ENCODE data around the gene KDM4B.

KDM4B gene

DNA sequence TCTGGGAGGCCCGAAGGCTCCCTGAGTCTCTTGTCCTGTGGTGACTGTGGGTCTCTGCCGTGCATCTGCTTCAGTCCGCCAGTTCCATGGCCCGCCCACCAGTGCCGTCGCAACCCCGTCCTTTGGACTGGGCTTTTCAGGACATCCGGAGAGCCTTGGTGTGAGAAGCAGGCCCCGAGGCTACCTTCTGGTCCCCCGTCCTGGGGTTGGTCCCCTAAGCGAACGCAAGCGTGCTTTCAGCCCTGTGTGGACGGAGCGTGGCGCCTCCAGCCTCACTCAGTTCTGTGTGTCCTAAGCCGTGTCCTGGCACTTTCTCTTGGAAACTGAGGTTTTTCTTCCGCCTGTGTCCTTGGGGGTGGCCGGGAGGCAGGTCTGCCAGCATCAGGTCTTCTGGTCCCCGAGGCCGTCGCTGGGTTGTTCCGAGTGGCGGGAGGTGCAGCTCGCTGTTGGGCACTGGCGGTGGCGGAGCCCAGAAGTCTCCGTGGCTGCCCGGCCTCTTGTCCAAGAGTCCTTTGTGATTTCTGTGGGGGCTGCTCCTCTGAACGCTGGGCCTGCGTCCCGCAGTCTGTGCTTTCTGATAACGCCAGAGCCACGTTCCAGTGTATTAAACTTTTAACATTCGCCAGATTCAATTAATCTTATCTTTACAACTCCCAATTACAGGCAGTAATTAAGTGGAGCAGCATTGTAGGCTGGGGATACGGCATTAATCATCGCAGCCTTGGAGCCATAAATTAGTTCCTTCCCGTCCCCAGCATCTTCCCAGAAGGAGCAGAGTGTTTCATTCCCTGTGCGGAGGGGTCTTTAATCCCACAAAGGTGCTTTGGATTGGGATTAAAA is 99.5 kb downstream of the KDM4B start:
- no peak for DNase-seq (ENCODE audit: low read depth, low spot score)

DNA sequence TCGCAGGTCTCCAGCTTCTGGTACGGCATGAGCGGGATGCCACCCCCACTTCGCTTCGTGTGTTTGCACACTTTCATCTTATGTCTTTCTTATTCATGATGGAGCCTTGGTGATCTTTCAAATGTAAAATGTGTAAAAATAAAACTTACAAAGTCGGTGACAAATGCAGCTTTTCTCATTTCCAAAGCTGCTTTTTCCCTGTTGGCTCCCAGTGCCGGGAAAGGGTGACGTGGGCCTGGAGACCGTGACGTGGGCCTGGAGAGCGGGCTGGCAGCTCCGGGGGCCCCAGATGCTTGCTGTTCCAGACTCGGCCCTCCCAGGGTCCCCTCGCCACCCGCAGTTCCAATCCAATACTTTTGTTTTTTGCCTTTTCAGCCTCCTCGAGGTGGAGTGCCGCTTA is 101.4 kb downstream of the KDM4B start:
- no peak for DNase-seq (ENCODE audit: low read depth, low spot score)

DNA sequence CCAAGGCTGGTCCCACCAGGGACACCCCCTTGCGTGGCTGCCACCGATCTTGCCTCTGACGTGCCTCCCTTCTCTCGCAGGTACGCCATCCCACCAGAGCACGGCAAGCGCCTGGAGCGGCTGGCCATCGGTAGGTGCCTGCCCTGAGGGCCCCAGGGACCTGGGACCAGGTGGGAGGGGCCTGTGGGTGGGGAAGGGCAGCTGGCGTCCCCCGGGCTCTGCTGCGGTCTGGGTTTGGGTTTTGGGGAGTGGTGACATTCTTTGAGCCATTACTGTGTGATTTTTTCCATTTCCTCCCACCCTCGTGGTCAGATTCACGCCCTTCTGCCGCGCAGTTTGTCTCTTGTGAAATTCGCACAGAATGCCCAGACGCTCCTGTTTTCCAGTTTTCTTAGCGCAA is 102.0 kb downstream of the KDM4B start:
- no peak for DNase-seq (ENCODE audit: low read depth, low spot score)

DNA sequence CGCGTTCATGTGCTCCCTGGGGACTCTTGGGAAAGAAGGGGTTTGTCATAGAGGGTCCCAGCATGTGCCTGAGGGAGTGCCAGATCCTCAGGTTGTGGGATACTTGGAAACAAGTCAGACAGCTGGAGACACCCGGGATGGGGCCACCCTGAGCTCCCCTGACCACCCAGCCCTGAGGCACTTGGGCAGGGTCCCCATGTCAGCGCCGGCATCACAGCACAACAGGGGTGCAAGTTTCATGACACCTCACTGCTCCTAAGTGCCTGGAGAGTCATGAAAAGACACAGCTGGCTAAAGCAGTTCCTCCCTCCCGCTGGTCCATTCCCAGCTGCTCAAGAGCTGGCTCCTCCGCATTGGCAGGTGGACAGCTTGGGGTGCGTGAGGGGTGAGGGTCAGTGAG is 102.7 kb downstream of the KDM4B start:
- DNase-seq (ENCODE audit: low read depth, low spot score) = no peak

DNA sequence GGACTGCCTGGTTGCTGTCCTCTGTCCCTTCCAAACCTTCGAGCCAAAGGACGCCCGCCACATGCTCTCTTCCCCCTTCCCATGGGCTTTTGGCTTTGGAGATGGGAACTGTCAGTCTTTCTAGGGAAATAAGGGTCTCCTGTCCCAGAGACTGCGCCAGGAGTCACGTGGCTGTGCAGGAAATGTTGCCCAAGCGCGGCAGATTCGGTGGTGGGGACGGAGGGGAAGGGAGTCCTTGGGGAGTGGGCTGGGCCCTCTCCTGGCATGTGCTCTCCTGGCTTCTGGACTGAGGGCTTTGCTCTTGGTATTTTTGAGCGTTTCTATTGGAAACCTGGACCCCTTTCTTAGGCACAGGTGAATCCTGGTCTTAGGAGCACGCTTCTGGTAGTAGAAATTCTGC is 103.2 kb downstream of the KDM4B start:
- DNase-seq (ENCODE audit: low read depth, low spot score) = no peak

DNA sequence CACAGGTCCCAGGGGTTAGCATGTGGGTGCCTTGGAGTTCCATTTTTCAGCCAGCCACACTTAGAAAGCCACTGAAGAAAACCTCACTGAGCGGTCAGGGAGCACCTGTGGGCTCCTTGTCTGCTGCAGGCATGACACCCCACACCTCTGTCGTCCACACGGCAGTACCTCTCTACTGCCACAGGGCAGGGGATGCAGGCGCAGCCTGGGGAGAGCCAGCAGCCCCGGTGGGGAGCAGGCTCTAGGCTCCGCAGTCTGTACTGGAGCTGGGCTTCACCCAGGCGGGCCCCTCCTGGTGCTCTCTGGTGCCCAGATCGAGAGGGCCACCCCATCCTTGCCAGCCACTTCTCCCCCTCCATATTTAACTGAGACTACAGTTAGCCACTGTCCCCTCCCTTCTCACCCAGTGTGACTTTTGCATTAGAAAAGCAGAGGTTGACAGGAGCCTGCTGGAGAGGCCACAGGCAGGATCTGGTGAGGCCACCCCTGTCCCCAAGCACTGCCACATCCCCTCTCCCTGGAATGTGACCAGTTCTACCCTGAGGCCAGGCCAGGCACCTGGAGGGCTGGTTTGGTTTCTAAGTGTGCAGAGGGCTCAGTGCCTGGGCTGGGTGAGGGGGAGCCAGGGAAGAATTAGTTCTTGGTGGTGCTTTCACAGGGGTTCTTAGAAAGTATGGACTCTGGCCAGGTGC is 104.4 kb downstream of the KDM4B start:
- DNase-seq (ENCODE audit: low read depth, low spot score) = no peak

DNA sequence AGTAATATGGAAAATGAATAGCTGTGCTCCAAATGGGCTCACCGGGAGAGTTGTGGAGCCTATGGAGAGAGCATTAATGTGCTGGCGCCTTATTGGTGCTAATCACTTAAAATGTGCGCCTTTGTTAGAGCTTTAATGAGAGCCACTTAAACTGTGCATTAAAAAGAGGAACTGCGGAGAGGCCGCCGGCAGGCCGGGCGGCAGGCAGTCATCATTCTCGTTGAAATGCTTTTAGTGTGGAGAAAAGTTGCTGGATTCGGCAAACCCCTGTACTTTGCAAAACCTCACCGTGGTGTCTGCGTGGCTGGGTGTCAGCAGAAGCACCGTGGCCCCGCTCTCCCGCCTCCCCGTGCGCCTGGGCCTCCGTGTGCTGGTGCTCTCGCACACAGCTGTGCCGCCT is 105.5 kb downstream of the KDM4B start:
- DNase-seq (ENCODE audit: low read depth, low spot score) = no peak

DNA sequence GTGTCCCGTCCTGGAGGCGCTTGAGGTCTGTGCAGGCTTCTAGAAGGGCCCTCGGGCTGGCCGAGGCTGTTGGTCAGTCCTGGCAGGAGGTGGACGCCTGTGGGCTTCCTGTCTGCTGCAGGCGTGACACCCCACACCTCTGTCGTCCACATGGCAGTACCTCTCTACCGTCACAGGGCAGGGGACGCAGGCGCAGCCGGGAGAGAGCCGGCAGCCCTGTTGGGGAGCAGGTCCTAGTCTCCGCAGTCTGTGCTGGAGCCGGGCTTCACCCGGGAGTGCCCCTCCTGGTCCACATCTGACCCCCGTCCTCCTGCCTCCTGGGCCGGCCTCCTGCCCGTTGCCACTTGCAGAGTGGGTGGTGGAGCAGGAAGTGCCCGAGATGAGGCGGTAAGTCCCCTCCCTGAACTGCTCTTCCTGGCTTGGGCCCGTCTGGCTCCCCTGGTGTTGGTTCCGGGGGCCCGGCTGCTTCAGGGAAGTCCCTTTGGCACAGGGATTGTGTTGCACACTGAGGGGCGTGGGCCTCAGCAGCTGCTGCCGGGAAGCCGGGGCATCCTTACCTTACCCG is 106.0 kb downstream of the KDM4B start:
- DNase-seq (ENCODE audit: low read depth, low spot score) = no peak

DNA sequence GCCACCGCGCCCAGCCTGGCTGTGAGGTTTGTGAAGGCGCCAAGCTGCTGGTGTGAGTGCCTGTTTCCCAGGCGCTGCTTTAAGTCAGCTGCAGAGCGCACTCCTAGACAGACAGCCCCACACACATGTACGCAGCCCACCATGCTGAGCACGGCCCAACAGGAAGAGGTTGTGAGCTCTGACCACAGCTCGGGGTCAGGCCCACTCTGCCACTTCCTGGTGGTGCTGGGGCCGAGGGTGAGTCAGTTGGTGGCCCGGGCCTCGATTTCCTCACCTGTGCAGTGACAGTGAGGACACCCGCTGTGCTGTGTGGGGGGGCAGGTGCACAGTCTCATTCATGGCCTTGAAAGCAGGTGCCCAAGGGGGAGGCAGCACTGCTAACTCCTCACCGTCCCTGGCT is 106.7 kb downstream of the KDM4B start:
- no peak for DNase-seq (ENCODE audit: low read depth, low spot score)

DNA sequence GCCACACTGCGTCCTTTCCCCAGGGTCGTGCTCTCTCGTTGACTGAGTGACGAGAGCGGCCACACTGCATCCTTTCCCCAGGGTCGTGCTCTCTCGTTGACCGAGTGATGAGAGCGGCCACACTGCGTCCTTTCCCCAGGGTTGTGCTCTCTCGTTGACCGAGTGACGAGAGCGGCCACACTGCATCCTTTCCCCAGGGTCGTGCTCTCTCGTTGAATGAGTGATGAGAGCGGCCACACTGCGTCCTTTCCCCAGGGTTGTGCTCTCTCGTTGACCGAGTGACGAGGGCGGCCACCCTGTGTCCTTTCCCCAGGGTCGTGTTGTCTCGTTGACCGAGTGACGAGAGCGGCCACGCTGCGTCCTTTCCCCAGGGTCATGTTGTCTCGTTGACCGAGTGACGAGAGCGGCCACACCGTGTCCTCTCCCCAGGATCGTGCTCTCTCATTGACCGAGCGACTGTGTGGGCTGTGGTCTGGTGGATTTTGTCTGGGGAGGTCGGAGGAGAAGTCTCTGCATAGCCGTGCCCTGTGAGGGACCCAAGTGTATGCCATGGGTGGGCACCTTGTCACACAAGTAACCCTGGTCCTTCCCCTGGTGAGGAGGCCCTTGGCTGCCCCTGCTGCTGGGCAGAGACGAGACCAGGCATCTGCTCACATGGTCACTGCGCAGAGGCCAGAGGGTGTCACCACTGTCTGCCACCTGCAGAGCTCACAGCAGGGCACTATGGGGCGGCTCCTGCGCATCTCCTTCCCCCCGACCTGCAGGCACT is 107.7 kb downstream of the KDM4B start:
- DNase-seq (ENCODE audit: low read depth, low spot score) = no peak

DNA sequence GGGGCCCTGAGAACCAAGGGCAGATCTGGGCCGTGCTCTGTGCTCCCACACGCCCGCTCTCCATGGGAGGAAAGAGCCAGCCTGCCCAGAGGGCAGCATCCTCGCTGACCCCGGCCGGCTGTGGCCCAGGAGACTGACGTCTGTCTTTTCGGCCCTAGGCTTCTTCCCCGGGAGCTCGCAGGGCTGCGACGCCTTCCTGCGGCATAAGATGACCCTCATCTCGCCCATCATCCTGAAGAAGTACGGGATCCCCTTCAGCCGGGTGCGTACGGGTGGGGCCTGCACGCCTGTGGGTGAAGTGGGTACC is 108.2 kb downstream of the KDM4B start:
- DNase-seq (ENCODE audit: low read depth, low spot score) = no peak

DNA sequence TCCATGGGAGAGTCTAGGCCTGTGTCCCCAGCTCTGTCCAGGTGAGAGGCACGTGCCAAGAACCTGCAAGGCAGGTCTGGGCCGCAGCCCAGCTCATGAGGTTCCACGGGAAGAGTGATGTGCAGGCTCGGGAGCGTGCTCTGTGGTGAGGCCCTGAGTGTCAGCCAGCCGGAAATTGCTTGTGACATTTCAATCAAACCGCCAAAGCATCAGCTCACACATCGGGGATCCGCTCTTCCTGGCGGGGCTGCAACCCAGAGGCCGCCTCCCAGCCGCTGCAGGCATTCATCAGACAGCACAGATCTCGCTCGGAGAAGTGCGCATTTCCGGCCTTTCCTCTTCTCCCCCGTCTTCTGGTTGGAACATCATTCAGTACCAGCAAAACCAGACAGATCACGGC is 109.3 kb downstream of the KDM4B start:
- DNase-seq (ENCODE audit: low read depth, low spot score) = no peak

DNA sequence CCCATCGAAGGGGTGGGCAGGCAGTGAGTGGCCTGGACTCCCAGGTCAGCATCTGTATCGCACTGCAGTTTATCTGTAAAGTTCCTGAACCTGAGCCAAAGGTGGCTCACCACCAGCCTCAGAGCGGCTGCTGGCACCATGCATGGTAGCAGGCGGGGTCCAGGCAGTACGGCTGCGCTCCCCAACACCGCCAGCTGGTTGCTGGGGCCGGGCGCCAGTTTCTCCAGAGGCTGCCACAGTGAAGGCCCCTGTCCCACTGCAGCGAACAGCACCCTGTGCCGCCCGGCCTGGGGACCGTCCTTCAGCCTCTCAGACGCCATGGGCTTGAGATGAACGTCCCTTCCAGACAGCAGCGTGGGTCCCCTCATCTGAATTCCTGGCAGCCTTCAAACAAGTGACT is 109.8 kb downstream of the KDM4B start:
- DNase-seq (ENCODE audit: low read depth, low spot score) = no peak

DNA sequence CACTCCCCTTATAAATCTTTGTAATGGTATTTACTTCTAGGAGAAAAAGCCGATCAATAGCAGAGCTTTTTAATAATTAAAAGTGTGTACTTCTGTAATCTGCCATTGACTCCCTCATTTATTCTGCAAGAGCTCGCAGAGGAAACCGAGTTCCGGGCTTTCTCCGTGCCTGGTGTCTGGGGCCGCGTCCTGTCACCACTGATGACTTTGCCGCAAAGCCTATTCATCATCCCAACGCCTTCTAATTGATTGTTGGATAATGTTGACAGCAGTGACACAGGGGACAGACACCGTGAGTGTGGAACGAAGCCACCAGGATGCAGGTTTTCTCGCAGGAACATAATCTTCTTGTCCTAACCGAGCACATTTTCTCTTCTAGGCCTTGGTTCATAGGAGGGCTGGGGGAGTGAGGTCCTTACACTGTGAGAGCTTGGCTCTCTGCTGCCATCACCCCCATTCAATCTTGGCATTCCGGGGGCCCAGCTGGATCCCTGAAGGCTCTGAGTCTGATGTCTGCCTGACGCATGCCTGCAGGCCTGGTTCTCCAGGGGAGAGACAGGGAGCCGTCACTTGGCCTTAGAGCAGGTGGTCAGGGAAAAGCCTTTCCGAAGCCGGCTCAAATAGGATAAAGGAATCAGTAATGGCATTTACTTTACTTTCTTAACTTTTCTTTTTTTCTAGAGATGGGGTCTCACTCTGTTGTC is 110.3 kb downstream of the KDM4B start:
- no peak for DNase-seq (ENCODE audit: low read depth, low spot score)

DNA sequence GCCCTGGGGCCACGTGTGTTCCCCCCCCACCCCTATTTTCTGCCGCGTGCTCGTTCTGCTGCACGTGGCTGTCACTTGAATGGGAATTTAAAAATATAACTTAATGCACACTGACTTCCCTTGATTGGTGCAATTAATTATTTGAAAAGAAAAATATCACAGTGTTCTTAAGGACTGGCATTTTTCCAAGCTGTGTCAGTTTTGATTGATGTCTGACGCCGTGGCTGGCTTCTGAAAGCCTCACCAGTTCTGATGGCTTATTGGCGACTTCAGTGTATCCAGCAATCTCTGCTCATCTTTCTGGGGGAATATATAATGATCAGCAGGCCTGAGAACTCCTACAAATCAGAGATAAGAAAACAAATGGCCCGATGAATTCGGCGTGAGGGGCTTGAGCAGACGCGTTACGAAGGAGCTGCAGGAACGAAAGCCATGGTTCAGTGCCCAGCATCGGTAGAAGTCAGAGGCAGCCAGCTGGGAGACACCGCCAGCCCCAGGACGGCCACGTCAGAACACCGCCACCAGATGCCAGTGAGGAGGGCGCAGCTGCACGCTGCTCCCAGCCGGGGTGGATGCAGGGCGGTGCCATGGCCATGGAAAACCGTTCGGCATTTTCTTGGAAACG is 111.2 kb downstream of the KDM4B start:
- DNase-seq (ENCODE audit: low read depth, low spot score) = no peak

DNA sequence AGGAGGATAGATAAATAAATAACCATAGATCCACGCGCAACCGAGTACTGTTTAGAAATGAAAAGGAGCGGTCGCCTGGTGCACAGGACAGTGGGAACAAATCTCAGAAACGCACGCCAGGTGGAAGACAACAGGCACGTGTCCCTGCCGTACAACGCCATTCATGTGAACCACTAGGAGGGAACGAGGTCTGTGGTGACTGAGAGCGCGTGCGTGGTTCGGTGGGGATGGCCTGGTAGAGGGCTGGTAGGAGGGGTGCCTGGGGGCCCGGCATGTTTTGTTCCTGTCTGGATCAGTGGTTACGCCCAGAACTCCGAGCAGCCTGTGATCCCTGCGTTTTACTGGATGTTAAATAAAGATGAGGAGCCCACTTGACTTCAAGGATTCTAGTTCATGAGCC is 111.9 kb downstream of the KDM4B start:
- no peak for DNase-seq (ENCODE audit: low read depth, low spot score)

DNA sequence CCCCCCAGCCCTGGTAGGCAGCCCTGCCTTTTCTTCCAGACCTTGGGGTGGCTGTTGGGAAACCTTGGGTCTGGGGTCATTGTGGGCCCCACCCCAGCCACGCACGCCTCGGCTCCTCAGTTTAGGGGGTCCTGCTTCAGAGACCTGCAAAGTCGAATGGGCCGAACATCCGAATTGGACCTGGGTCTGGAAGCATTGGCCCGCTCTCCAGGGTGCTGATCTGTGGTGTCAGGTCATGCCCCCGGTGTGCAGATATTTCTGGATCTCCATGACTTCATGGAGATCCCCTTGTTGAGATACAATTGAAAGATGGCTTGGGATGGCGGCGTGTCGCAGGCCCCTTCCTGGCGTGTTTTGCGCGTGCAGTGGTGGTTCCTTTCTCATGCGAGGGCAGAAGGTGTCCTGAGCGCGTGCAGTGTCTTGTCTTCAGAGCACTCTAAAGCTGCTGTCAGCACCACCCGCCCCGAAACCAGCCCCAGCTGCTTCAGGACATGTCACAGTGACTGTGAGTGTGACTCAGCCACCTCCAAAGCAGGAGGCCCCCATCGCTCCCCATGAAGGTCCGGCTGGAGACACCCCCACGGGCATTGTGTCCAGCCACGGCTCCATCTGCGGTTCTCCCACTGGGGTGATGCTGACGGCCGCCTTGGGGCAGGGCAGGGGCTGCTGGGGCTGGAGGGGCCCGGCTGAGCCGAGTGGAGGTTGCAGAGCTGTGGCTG is 112.7 kb downstream of the KDM4B start:
- DNase-seq (ENCODE audit: low read depth, low spot score) = no peak

DNA sequence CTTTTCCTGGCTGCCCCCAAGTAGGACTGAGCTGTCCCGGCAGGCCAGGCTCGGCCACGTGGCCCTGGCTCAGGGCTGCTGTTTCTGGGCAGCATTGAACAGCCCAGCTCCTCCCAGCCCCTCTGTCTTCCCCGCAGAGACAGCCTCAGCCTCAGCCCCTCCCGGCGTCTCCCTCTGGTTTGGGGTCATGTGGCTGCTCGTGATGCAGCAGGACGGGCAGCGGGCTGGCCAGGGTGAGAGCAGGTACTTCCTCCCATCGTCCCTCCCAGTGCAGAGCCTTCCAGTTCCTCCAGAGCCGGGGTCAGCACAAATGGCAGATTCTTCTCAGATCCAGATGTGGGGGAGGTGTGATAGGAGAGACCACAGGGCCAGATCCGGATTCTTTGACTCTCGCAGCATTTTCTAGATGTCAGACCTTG is 114.6 kb downstream of the KDM4B start:
- no peak for DNase-seq (ENCODE audit: low read depth, low spot score)

DNA sequence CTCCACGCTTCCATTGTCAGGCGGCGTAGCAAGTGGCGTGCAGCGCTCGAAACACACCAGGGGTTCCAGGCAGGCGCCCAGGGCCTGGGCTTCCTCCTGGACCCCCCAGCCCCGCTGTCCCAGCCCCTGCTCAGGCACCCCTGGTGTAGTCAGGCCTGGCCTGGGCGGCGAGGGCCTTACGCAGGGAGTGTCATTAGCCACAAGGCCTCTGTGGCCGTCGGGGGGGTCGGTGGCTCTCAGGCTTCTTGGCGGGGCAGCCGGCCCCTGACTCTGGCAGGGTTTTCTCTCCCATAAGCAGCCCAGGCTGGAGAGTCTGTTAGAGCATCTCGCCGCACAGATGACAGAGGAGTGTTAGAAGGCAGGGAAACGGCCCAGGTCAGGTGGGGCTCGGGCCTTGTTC is 116.7 kb downstream of the KDM4B start:
- no peak for DNase-seq (ENCODE audit: low read depth, low spot score)

DNA sequence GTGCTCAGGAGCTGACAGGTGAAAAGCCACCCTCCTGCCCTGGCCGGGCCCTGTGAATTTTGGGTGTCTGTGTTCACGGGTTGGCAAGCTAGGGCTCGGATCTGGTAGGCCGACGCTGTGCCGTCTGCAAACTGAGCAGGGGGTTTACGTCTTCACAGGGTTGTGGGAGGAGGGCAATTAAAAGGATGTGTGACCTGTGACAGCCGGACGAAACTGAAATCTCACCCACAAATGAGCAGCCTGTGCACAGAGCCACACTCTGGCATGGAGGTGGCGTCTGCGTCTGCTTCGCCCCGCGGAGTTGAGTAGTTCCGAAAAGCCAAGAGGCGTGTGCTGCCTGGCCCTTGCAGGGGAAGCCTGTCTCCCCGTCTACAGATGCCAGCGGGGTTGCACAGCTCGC is 117.3 kb downstream of the KDM4B start:
- no peak for DNase-seq (ENCODE audit: low read depth, low spot score)

All from activated naive CD8-positive, alpha-beta T cell treated with anti-CD3 and anti-CD28 coated beads, Interleukin-2, amount 50 U/mL, for 16 hours (primary cell).